GM06990 (cell line): ENCODE measurements around the gene PTPRN2.

Source experiments
- DNase-seq: peaks from one replicate; pipeline ENCODE4 v3.0.0-alpha.2; 2011; ENCODE audit not compliant: insufficient read length; ENCODE audit errors: extremely low read depth
- H3K27me3 ChIP-seq: replicated peaks from 2 replicates; pipeline ENCODE4 v1.6.0; 2011; ENCODE audit warnings: low read length; ENCODE audit not compliant: control insufficient read depth, insufficient read depth
- H3K36me3 ChIP-seq: 2 replicates; pipeline ENCODE4 v1.5.1; 2011; ENCODE audit warnings: low read length; ENCODE audit not compliant: control insufficient read depth, insufficient read depth
- H3K4me3 ChIP-seq: replicated peaks from 2 replicates; pipeline ENCODE4 v1.5.1; 2011; ENCODE audit warnings: low read depth, mild to moderate bottlenecking, control low read depth, low read length
- CTCF ChIP-seq: IDR thresholded peaks from 2 replicates; pipeline ENCODE4 v1.5.1; 2011; ENCODE audit warnings: low read length, control low read depth, mild to moderate bottlenecking, inconsistent platforms; ENCODE audit not compliant: insufficient read depth, poor library complexity, severe bottlenecking

PTPRN2 gene

GRCh38 chr7:157637216-157637949, 950.2 kb downstream of the PTPRN2 start:
- no peak for DNase-seq
- Histone ChIP-seq H3K4me3 (no peak overlapping the region), H3K27me3 (no peaks in the 10 kb centered on the region), H3K36me3 (no peaks in the 10 kb centered on the region)
- no peak for TF ChIP-seq CTCF

- DNase-seq: no peak
- TF ChIP-seq CTCF: no peak
- Histone ChIP-seq H3K4me3 (no peak overlapping the region), H3K27me3 (no peaks in the 10 kb centered on the region), H3K36me3 (no peaks in the 10 kb centered on the region)
Measured at GRCh38 chr7:157635669-157636068, 952.0 kb downstream of the PTPRN2 start.

GRCh38 chr7:157635148-157635500, 952.5 kb downstream of the PTPRN2 start:
- no peak for TF ChIP-seq CTCF
- H3K27me3 ChIP-seq: no peaks in the 10 kb centered on the region
- no peak for DNase-seq
- H3K36me3 ChIP-seq: no peaks in the 10 kb centered on the region
- no peak overlapping the region for H3K4me3 ChIP-seq

GRCh38 chr7:157634401-157635147, 953.0 kb downstream of the PTPRN2 start:
- Histone ChIP-seq H3K36me3 (no peaks in the 10 kb centered on the region), H3K27me3 (no peaks in the 10 kb centered on the region), H3K4me3 (no peak overlapping the region)
- no peak for DNase-seq
- TF ChIP-seq CTCF: no peak

- no peak for TF ChIP-seq CTCF
- no peaks in the 10 kb centered on the region for H3K27me3 ChIP-seq
Measured at GRCh38 chr7:157633465-157634185, 954.0 kb downstream of the PTPRN2 start.

More at GRCh38 chr7:157633465-157634185, 954.0 kb downstream of the PTPRN2 start:
- H3K36me3 ChIP-seq: no peaks in the 10 kb centered on the region
- no peak overlapping the region for H3K4me3 ChIP-seq
- no peak for DNase-seq
